ENCODE results near the gene GPATCH3. TPM values are rescaled to one million over a fixed set of nuclear protein-coding genes. Genes with fewer than 3 reads are reported as not detected.
A peak's percentile ranks its signal among the peaks of the same experiment; 100 is the strongest.
"Not testable (repeated sequence)": the region's sequence is repeated elsewhere in the genome, so short reads cannot be mapped to it uniquely, and the experiment has no call there.

Gene GPATCH3
- total RNA-seq, 1 experiment from 2014 or later: 11.5 TPM

GRCh38 chr1:26874896-26875295, 25.4 kb downstream of the GPATCH3 start:
- Mint-ChIP-seq H3K27me3 (ENCODE audit: unreplicated experiment) (no peaks in the 10 kb centered on the region), H3K27ac (ENCODE audit: unreplicated experiment) (no peak overlapping the region), H3K4me3 (ENCODE audit: low read depth, unreplicated experiment) (no peak overlapping the region), H3K4me1 (ENCODE audit: low read depth, unreplicated experiment) (no peaks in the 10 kb centered on the region), H3K9me3 (ENCODE audit: low read depth, unreplicated experiment) (no peaks in the 10 kb centered on the region), H3K36me3 (ENCODE audit: insufficient read depth, unreplicated experiment) (peaks cover 6% of the 10 kb centered on the region)
- no peak for TF ChIP-seq CTCF (IDR thresholded peaks at IDR 0.05; ENCODE audit: unreplicated experiment)
- no TSS peak for BruUV-seq (replicated peaks)
- no peak for DNase-seq
- CTCF ChIA-PET: no interaction called here
- intact Hi-C loops (cut with micrococcal nuclease; ENCODE audit: unreplicated experiment): no loop called here

- H3K27ac Mint-ChIP-seq (ENCODE audit: unreplicated experiment); H3K4me3 Mint-ChIP-seq (ENCODE audit: low read depth, unreplicated experiment); H3K36me3 Mint-ChIP-seq (ENCODE audit: insufficient read depth, unreplicated experiment); DNase-seq; H3K9me3 Mint-ChIP-seq (ENCODE audit: low read depth, unreplicated experiment); intact Hi-C loops (cut with micrococcal nuclease; ENCODE audit: unreplicated experiment); BruUV-seq (replicated peaks); H3K27me3 Mint-ChIP-seq (ENCODE audit: unreplicated experiment); CTCF ChIA-PET; H3K4me1 Mint-ChIP-seq (ENCODE audit: low read depth, unreplicated experiment): not testable (repeated sequence)
These were observed 27.2 kb downstream of the GPATCH3 start for GRCh38 chr1:26873097-26873496.

DNA sequence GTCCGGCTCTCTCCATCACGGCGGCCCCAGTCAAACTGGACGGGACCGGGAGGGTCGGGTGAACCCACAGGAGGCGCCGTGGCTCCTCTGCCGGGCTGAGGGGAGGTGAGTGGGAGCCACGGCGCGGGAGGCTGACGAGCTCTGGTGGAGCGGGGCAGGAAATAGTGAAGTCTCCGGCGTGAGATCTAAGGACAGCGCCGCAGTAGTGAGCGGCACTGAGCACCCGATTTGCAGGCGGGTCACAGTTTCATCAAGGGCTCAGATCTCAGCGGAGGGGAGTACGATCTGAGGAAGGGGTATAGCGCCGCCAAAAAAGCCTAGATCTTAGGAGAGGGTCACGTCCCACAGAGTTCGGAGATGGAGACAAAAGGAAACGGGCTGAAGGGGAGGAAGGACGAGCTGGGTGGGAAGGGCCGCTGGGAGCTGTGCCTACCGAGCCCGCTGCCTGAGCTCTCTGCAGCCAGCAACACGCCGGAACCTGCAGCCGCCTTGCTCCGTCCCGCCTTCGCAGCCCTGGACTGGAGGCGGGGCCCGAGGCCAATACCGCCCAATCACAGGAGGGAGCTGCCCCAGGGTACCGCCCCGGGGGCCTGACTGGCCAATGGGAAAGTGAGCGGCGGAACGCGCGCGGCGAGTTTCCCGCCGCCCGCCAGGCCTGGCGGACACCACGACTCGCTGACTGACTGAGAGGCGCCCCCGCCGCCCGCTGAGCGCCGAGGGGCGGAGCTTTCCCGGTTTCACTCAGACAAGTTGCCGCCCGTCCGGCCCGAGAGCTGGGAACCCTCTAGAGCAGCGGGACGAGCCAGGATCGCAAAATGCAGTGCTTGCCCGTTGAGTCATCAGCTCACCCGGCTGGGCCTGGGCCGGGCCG, 35.4 kb downstream of the GPATCH3 start:
- Mint-ChIP-seq H3K9me3 (ENCODE audit: low read depth, unreplicated experiment) (no peaks in the 10 kb centered on the region), H3K4me1 (ENCODE audit: low read depth, unreplicated experiment) (peaks cover 36% of the 10 kb centered on the region), H3K4me3 (ENCODE audit: low read depth, unreplicated experiment) (peak overlapping the region; percentile 94), H3K27ac (ENCODE audit: unreplicated experiment) (peak overlapping the region; percentile 91), H3K36me3 (ENCODE audit: insufficient read depth, unreplicated experiment) (peaks cover 36% of the 10 kb centered on the region), H3K27me3 (ENCODE audit: unreplicated experiment) (no peaks in the 10 kb centered on the region)
- peak; percentile 95 for DNase-seq
- CTCF ChIA-PET: interaction anchor here (0.6 to 1.0 kb wide), 4 partner anchors 16 to 35 kb away, joined by 3 to 6 read pairs (median 3); partner anchors contain the start of gene GPATCH3
- intact Hi-C loops (cut with micrococcal nuclease; ENCODE audit: unreplicated experiment): no loop called here
- BruUV-seq (replicated peaks): TSS peak; percentile 93
- TF ChIP-seq CTCF (IDR thresholded peaks at IDR 0.05; ENCODE audit: unreplicated experiment): no peak

- intact Hi-C loops (cut with micrococcal nuclease; ENCODE audit: unreplicated experiment): no loop called here
- BruUV-seq (replicated peaks): no TSS peak
- Mint-ChIP-seq H3K27me3 (ENCODE audit: unreplicated experiment) (no peaks in the 10 kb centered on the region), H3K4me1 (ENCODE audit: low read depth, unreplicated experiment) (peaks cover 36% of the 10 kb centered on the region), H3K36me3 (ENCODE audit: insufficient read depth, unreplicated experiment) (peaks cover 36% of the 10 kb centered on the region), H3K4me3 (ENCODE audit: low read depth, unreplicated experiment) (peak overlapping the region; percentile 94), H3K9me3 (ENCODE audit: low read depth, unreplicated experiment) (no peaks in the 10 kb centered on the region), H3K27ac (ENCODE audit: unreplicated experiment) (peak overlapping the region; percentile 91)
- no peak for TF ChIP-seq CTCF (IDR thresholded peaks at IDR 0.05; ENCODE audit: unreplicated experiment)
- CTCF ChIA-PET: interaction anchor here (2.5 kb wide), 1 partner anchor 14 kb away, joined by 10 read pairs; no protein-coding TSS in a partner anchor
- DNase-seq: no peak
These were observed 36.6 kb downstream of the GPATCH3 start for GRCh38 chr1:26863685-26864077.

All from Calu3 (cell line).